ENCODE data around the gene DPH3. TPM values are rescaled to one million over a fixed set of nuclear protein-coding genes. Genes with fewer than 3 reads are reported as not detected.

Gene DPH3
- 19.7 and 27.2 TPM in 2 replicates for total RNA-seq

DNA sequence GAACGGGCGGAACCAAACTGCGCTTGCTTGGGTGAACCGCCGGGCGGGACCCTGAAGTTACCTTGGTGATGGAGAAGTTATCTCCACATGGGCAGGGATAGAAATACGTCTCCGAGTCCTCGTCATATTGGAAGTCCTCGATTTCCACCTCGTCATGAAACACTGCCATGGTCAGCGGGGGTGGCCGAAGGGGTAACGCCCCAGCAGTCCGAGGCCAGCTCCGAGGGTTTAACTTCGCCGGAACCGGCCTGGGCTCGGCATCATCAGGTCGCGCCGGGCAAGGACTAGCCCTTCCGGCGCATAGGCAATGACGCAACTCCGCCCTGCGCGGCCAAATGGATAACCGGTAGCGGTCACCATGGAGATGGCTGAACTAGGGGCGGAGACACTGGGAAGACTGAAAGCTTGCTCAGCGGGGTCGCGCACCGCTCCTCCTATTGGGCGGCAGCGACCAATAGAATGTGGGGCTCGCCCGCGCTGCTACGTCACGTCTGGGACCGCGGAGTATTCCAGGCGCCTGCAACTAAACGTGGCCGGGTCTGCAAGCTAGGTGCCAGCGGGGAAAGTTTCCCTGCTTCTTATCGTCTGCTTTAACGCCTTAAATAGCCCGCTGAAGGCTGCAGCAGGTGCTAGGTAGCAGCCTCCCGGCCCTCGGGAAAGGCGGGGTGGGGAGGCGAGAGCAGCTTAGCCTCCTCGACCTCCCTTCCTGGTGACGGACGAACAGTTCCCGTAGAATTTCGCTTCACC lies at the start of gene DPH3, which contains the start of gene OXNAD1:
Gene DPH3 (minus strand): TSS at position 236 of the 747 bp plus-strand sequence. CDS start 67 bp downstream, at position 169.
Gene OXNAD1 (plus strand): TSS at position 505 of the 747 bp plus-strand sequence. CDS start 5,741 bp downstream, outside the sequence.

Other genes with a start within 250 kb of the DPH3 start
- 41.0 and 82.4 TPM in 2 replicates for gene GALNT15, start 90.3 kb downstream of the DPH3 start, total RNA-seq
- 15.5 and 17.3 TPM in 2 replicates for gene OXNAD1, start 269 bp upstream of the DPH3 start, total RNA-seq
- gene RFTN1, start 248.8 kb upstream of the DPH3 start, total RNA-seq = 17.2 and 25.2 TPM in 2 replicates